ENCODE results near the gene S100PBP.

DNA sequence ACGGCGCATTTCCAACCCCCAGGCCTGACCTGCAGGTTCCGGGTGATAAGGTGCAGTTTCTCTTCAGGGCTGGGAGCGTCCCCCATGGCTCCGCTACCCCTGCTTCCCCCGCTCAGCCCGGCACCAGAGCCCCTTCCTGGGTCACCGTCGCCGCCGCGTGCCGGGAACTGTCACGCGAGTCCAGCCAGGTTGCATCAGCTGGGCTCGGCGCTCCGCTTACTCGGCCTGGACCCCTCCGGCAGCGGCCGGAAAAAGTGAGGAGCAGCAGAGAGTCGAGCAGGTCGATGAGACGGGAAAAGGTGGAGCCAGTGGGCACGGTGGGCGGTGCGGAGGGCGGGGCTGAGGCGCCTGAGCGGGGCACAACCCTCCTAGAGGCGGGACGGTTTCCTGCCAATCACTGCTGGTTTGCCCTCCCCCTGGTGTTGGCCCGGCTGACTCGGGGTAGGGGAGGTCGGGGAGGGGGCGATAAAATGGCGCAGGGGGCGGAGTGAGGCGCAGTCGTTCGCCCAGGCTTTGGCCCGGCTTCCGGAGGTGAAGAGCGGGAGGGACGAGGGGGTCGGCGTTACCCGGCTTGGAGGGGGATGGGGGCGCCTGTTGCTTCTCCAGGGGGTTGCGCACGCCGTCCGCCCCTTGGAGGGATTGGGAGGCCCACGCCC is at the start of gene S100PBP, which contains the start of gene YARS1:
- TF ChIP-seq, protein P1, sequence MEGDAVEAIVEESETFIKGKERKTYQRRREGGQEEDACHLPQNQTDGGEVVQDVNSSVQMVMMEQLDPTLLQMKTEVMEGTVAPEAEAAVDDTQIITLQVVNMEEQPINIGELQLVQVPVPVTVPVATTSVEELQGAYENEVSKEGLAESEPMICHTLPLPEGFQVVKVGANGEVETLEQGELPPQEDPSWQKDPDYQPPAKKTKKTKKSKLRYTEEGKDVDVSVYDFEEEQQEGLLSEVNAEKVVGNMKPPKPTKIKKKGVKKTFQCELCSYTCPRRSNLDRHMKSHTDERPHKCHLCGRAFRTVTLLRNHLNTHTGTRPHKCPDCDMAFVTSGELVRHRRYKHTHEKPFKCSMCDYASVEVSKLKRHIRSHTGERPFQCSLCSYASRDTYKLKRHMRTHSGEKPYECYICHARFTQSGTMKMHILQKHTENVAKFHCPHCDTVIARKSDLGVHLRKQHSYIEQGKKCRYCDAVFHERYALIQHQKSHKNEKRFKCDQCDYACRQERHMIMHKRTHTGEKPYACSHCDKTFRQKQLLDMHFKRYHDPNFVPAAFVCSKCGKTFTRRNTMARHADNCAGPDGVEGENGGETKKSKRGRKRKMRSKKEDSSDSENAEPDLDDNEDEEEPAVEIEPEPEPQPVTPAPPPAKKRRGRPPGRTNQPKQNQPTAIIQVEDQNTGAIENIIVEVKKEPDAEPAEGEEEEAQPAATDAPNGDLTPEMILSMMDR (IDR thresholded peaks at IDR 0.05 in 8 of 11, conservative IDR thresholded peaks at IDR 0.05 in 3 of 11) = peak in 10 of 11 experiments; percentile 7 to 69 (median 36)
- TF ChIP-seq POLR2A (IDR thresholded peaks at IDR 0.05) = peak in 2 of 3 donors; percentile 24 to 89
